OCI-LY1 (cell line): ENCODE results near the gene INPP5A.

ENCODE experiments used
- H2AFZ ChIP-seq: fragments of 200-600 bp; sonication (generic), shearing (Covaris generic); 2 replicates; pipeline ENCODE4 v1.6.0; 2014; ENCODE audit warnings: antibody characterized with exemption, mild to moderate bottlenecking, low read length
- H3F3A ChIP-seq: fragments of 200-600 bp; sonication (generic), shearing (Covaris generic); 2 replicates; pipeline ENCODE4 v1.6.0; 2014; ENCODE audit warnings: mild to moderate bottlenecking, antibody characterized with exemption, low read length, moderate library complexity; ENCODE audit not compliant: insufficient read depth
- H3K27ac ChIP-seq: fragments of 200-600 bp; sonication (generic); 2 replicates; pipeline ENCODE4 v1.5.1; 2014; ENCODE audit warnings: low read length, mixed run types, mild to moderate bottlenecking, low read depth; ENCODE audit not compliant: poor library complexity, severe bottlenecking
- H3K27me3 ChIP-seq: fragments of 200-600 bp; sonication (generic); 2 replicates; pipeline ENCODE4 v1.6.0; 2014; ENCODE audit warnings: antibody characterized with exemption, mild to moderate bottlenecking, low read length, moderate library complexity; ENCODE audit not compliant: insufficient read depth
- H3K36me3 ChIP-seq: fragments of 200-600 bp; sonication (generic); 2 replicates; pipeline ENCODE4 v1.6.1; 2014; ENCODE audit warnings: mild to moderate bottlenecking, antibody characterized with exemption, low read length, moderate library complexity, mixed read lengths; ENCODE audit not compliant: insufficient read depth
- H3K4me1 ChIP-seq: fragments of 200-600 bp; sonication (generic); 2 replicates; pipeline ENCODE4 v1.5.1; 2014; ENCODE audit warnings: mild to moderate bottlenecking, low read length, moderate library complexity; ENCODE audit not compliant: insufficient read depth, severe bottlenecking
- H3K4me2 ChIP-seq: fragments of 200-600 bp; sonication (generic), shearing (Covaris generic); 2 replicates; pipeline ENCODE4 v1.6.1; 2014; ENCODE audit warnings: low read length
- H3K4me3 ChIP-seq: fragments of 200-600 bp; sonication (generic); 2 replicates; pipeline ENCODE4 v1.5.1; 2014; ENCODE audit warnings: low read length, low read depth, mild to moderate bottlenecking, mixed read lengths; ENCODE audit not compliant: poor library complexity, severe bottlenecking
- H3K79me2 ChIP-seq: fragments of 200-600 bp; shearing (Covaris generic); 2 replicates; pipeline ENCODE4 v1.6.1; 2016; ENCODE audit warnings: mixed run types, low read length, mixed read lengths; ENCODE audit not compliant: insufficient read depth
- H3K9ac ChIP-seq: fragments of 200-600 bp; sonication (generic), shearing (Covaris generic); 2 replicates; pipeline ENCODE4 v1.6.1; 2014; ENCODE audit warnings: mild to moderate bottlenecking, low read length, mixed read lengths
- H3K9me2 ChIP-seq: fragments of 200-600 bp; sonication (generic), shearing (Covaris generic); 2 replicates; pipeline ENCODE4 v1.6.1; 2014; ENCODE audit warnings: low read depth, mild to moderate bottlenecking, low read length, mixed read lengths
- H3K9me3 ChIP-seq: fragments of 200-600 bp; shearing (Covaris generic); 2 replicates; pipeline ENCODE4 v1.6.1; 2014; ENCODE audit warnings: low read length, mixed read lengths
- H4K20me1 ChIP-seq: fragments of 200-600 bp; sonication (generic), shearing (Covaris generic); 2 replicates; pipeline ENCODE4 v1.6.0; 2016; ENCODE audit warnings: mild to moderate bottlenecking, low read length; ENCODE audit not compliant: insufficient read depth
- EZH2 ChIP-seq: fragments of 200-600 bp; sonication (generic), shearing (Covaris generic); IDR thresholded peaks from 2 replicates; pipeline ENCODE4 v1.8.0; 2017; ENCODE audit warnings: borderline replicate concordance, mixed run types, mild to moderate bottlenecking, antibody characterized with exemption, low read length, moderate library complexity, mixed read lengths
- TF ChIP-seq, protein P1 (sequence below): fragments of 200-600 bp; sonication (generic), shearing (Covaris generic); IDR thresholded peaks from 2 replicates; pipeline ENCODE4 v1.5.1; 2017; ENCODE audit warnings: mild to moderate bottlenecking, antibody characterized with exemption, low read length, moderate library complexity, mixed read lengths

Gene INPP5A

DNA sequence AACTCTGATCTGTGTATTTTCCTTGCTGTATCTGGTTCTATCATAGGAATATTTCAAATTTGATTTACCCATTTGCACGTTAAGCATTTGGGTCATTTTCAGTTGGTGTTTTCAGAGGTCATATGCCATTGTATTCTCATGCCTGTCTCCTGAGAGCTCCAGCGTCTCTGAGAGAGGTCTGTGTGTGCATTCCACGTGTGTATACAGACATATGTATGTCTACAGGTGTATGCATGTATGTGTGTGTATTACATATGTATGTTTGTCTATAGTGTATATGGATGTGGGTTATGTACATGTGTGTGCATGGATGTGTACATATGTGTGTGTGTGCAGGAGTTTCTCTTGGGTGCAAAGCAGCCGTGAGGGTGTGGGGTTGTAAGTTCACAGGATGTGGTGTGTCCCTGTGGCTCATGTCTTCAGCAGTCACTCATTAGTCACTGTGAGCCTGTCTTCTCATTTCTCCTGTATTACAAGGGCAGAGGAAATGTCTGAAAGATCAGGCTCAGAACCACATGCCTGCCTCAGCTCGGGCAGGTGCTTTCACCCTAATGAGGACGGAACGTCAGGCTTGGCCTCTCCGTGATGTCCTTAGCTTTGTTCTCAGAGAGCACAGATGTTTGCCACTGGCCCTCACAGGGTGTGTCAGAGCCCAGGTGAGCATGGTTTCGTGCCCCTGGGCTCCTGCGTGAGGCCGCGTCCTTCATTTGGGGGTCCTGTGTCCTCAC lies 146.7 kb downstream of the INPP5A start:
- H3K27me3 ChIP-seq: no peaks in the 10 kb centered on the region
- no peaks in the 10 kb centered on the region for H3K9me3 ChIP-seq
- no peaks in the 10 kb centered on the region for H4K20me1 ChIP-seq
- H3K79me2 ChIP-seq: no peaks in the 10 kb centered on the region
- no peak overlapping the region for H3K9ac ChIP-seq
- no peaks in the 10 kb centered on the region for H3K36me3 ChIP-seq
- no peaks in the 10 kb centered on the region for H3F3A ChIP-seq
- no peaks in the 10 kb centered on the region for H3K4me1 ChIP-seq
- no peak overlapping the region for H3K4me3 ChIP-seq
- no peaks in the 10 kb centered on the region for H3K9me2 ChIP-seq
- H2AFZ ChIP-seq: no peak overlapping the region
- H3K27ac ChIP-seq: no peak overlapping the region
- H3K4me2 ChIP-seq: no peak overlapping the region
- TF ChIP-seq, protein P1, sequence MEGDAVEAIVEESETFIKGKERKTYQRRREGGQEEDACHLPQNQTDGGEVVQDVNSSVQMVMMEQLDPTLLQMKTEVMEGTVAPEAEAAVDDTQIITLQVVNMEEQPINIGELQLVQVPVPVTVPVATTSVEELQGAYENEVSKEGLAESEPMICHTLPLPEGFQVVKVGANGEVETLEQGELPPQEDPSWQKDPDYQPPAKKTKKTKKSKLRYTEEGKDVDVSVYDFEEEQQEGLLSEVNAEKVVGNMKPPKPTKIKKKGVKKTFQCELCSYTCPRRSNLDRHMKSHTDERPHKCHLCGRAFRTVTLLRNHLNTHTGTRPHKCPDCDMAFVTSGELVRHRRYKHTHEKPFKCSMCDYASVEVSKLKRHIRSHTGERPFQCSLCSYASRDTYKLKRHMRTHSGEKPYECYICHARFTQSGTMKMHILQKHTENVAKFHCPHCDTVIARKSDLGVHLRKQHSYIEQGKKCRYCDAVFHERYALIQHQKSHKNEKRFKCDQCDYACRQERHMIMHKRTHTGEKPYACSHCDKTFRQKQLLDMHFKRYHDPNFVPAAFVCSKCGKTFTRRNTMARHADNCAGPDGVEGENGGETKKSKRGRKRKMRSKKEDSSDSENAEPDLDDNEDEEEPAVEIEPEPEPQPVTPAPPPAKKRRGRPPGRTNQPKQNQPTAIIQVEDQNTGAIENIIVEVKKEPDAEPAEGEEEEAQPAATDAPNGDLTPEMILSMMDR: no peak
- no peak for TF ChIP-seq EZH2

DNA sequence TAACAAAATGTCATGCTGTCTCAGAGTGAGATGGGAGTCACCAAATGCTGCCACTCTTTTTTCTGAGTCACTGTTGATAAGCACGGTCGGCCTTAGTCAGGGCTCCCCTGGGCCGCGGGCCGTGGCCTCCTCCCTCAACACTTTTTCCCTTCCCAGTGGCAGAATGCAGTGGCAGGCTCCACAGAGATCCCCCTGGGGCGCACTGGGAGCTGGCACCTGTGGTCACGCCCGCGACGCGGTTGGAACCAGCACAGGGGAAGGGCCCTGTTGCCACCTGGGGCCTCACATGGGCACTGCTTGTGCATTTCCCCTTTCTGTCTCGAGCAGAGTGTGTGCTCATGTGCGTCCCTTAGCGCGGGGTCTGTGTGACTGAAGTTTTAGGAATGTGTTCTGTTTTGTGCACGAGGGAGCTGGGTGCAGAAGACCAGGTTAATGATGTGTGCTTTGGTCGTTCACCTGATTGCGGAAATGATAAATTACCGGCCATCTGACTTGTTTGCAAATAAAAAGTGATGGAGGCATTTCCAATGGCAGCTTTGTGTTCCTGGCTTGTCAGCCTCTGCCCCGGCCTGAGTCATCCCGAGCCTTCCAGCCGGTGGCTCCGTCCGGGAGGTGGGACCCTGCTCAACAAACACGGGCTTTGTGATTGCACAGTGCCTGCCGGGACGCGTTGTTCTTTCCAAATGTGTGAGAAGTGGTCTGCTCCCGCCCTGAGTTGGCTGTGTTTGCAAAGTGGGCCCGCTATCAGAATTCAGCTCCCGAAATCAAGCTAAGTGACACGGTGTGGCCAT lies 147.7 kb downstream of the INPP5A start:
- Histone ChIP-seq H4K20me1 (no peaks in the 10 kb centered on the region), H3K9ac (no peak overlapping the region), H3F3A (no peaks in the 10 kb centered on the region), H3K9me2 (no peaks in the 10 kb centered on the region), H3K4me1 (no peaks in the 10 kb centered on the region), H2AFZ (no peak overlapping the region), H3K27ac (no peak overlapping the region), H3K36me3 (no peaks in the 10 kb centered on the region), H3K27me3 (no peaks in the 10 kb centered on the region), H3K79me2 (no peaks in the 10 kb centered on the region), H3K4me2 (no peak overlapping the region), H3K9me3 (no peaks in the 10 kb centered on the region), H3K4me3 (no peak overlapping the region)
- no peak for TF ChIP-seq EZH2
- TF ChIP-seq, protein P1: no peak

DNA sequence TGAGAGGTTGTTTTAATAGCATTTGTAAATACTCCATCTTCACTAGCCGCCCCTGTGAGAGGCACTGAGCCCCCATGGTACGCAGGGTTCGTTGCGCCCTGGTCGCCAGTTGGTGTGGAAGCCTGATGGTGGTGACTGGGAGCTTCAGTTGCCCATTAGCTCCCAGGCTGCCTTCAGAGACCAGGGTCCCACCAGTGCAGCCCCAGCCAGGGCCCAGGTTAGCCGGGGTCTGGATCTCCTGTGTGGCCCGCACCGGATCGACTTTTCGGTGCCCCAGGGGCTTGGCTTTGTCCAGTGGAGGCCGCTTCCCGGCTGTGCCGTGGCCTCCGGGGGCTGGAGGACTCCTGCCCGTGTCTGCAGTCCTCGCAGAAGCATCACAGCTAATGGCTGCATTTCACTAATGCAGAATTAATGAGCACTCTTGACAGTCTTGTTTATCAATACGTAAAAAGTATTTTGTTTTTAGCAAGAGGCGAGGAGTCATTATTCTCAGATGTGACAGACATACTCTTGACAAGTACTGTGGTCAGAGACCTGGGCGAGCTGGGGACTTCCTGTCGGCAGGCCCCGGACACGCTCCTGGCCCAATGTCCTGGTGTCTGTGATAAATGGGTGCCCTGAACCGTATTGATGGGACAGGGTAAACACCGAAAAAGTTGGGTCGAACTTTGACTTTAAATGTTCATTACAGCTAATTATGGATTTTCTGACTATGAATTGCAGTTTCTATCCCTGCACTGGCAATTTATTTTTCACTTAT lies 148.5 kb downstream of the INPP5A start:
- no peak overlapping the region for H3K4me2 ChIP-seq
- no peaks in the 10 kb centered on the region for H3F3A ChIP-seq
- no peak for TF ChIP-seq EZH2
- TF ChIP-seq, protein P1: no peak
- no peak overlapping the region for H3K27ac ChIP-seq
- H3K79me2 ChIP-seq: no peaks in the 10 kb centered on the region
- H3K9me2 ChIP-seq: no peaks in the 10 kb centered on the region
- H3K27me3 ChIP-seq: no peaks in the 10 kb centered on the region
- no peak overlapping the region for H2AFZ ChIP-seq
- no peaks in the 10 kb centered on the region for H3K9me3 ChIP-seq
- no peaks in the 10 kb centered on the region for H3K36me3 ChIP-seq
- H3K4me1 ChIP-seq: no peaks in the 10 kb centered on the region
- H3K4me3 ChIP-seq: no peak overlapping the region
- H3K9ac ChIP-seq: no peak overlapping the region
- no peaks in the 10 kb centered on the region for H4K20me1 ChIP-seq
